Adrenal gland (tissue), 12 donors: Measurements from ENCODE around the gene FMN2. TPM values are rescaled to one million over a fixed set of nuclear protein-coding genes. Genes with fewer than 3 reads are reported as not detected.

Experiments used
- DNase-seq, 7 donors: peaks; one replicate each; pipeline ENCODE4 v3.0.0-alpha.2; 2019 to 2020
- H3K27ac ChIP-seq, 5 donors: fragments of 200-600 bp; sonication (generic) in 4 of 5; 1 replicate in 3 of 5; 2 replicates in 2 of 5; pipeline versions ENCODE4 v1.5.1 to v1.8.0; 2016 to 2020; ENCODE audit warnings: mild to moderate bottlenecking in 1 of 5
- H3K27me3 ChIP-seq: fragments of 200-600 bp; 2 replicates; pipeline ENCODE4 v1.8.0; 2021
- H3K36me3 ChIP-seq, 2 donors: fragments of 200-600 bp; replicated peaks in 1 of 2; 1 replicate in 1 of 2; 2 replicates in 1 of 2; pipeline versions ENCODE4 v1.5.1 to v1.8.0; 2018 to 2022
- H3K4me1 ChIP-seq, 2 donors: fragments of 200-600 bp; replicated peaks in 1 of 2; 1 replicate in 1 of 2; 2 replicates in 1 of 2; pipeline versions ENCODE4 v1.5.1 to v1.8.0; 2018 to 2021
- H3K4me3 ChIP-seq, 4 donors: fragments of 200-600 bp; sonication (generic) in 3 of 4; one replicate each; pipeline ENCODE4 v1.5.1; 2016 to 2018
- H3K9me3 ChIP-seq, 3 donors: fragments of 200-600 bp; sonication (generic) in 1 of 3; replicated peaks in 1 of 3; 1 replicate in 2 of 3; 2 replicates in 1 of 3; pipeline versions ENCODE4 v1.5.1 to v1.8.0; 2016 to 2021
- POLR2A ChIP-seq, 2 donors: fragments of 450-650 bp; IDR thresholded peaks; one replicate each; pipeline ENCODE4 v1.6.1; 2017; ENCODE audit warnings: antibody characterized with exemption in 2 of 2, mild to moderate bottlenecking in 2 of 2, moderate library complexity in 1 of 2
- WGBS, 4 donors: extraction: QIAGEN DNeasy Blood & Tissue Kit in 2 of 4; methylation state at CpG; one replicate each; pipeline versions ENCODE4 v1.1.5 to v1.1.7; 2013 to 2017; 5-methylcytosine and 5-hydroxymethylcytosine counted together
- intact Hi-C, 2 donors: fragments of 100-400 bp; cut with DNase I; formaldehyde crosslinking; loops; one replicate each; pipeline versions ENCODE4 v1.14.1 to v1.15.0; 2022 to 2023
- polyA plus RNA-seq, 3 donors: library from polyadenylated mRNA; stranded (reverse); fragments of 200-250 nt in 2 of 3; fragments of 350-450 nt in 1 of 3; fragmentation: Illumina TruSeq in 1 of 3; extraction: RNeasy Lipid Tissue Mini Kit (QIAGEN cat#74804) in 1 of 3; gene quantifications; one replicate each; pipeline ENCODE4 v1.2.3, GENCODE V29; 2013 to 2014
- total RNA-seq, 9 donors: library from RNA; depleted of rRNA in 4 of 9; stranded (reverse); fragments of >200 nt in 4 of 9; fragments of 120-200 nt in 1 of 9; fragmentation: NEBNext Ultra II Directional in 1 of 9; extraction: Animal tissue kit (Norgen Biotek cat#: 25700) in 1 of 9; gene quantifications; one replicate each; pipeline versions ENCODE4 v1.1.0 to v1.2.4, GENCODE V29; 2013 to 2023
- TF ChIP-seq, protein P1 (sequence below), 6 experiments: fragments of 450-650 bp in 4 of 6; fragments of 200-600 bp in 2 of 6; sonication (generic) in 1 of 6; IDR thresholded peaks; 1 replicate in 5 of 6; 2 replicates in 1 of 6; pipeline versions ENCODE4 v1.5.1 to v1.8.0; 2016 to 2021; ENCODE audit warnings: antibody characterized with exemption in 6 of 6, mild to moderate bottlenecking in 2 of 6, moderate library complexity in 1 of 6
- donor health status: healthy with polysubstance abuse.
- donor health status: Bipolar disorder and iron deficiency.
- donor health status: DM: yes; HTN: yes; CAD: no.
- donor health status: DM: no; HTN: no; CAD: no.
- donor health status: DM: no; HTN: no; CAD: no.
- donor health status: DM: yes; HTN: yes; CAD: no.

Gene FMN2
- total and polyA plus RNA-seq, 12 donors: 0.69 to 9.8 (median 3.1) TPM

DNA sequence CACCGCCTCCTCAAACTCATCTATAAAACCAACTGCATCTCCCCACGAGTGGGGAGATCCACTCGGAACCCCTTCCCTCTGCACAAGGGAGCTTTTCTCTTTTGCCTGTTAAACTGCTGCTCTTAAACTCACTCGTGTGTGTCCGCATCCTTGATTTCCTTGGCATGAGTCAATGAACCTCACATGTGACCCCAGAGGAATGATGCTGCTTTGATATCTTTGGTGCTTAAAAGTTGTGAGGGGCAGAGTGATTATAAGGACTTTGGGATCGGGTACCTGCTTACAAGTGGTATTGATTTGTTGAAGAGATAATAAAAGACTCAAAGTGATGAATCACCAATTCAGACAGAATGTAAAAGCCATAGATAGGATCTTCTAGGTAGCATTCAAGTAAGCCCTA is 394.9 kb downstream of the FMN2 start:
- Histone ChIP-seq H3K27me3 (no peaks in the 10 kb centered on the region), H3K27ac (no peak overlapping the region), H3K9me3 (no peaks in the 10 kb centered on the region), H3K4me3 (no peak overlapping the region), H3K36me3 (no peaks in the 10 kb centered on the region), H3K4me1 (no peaks in the 10 kb centered on the region)
- DNase-seq: no peak
- TF ChIP-seq, protein P1, sequence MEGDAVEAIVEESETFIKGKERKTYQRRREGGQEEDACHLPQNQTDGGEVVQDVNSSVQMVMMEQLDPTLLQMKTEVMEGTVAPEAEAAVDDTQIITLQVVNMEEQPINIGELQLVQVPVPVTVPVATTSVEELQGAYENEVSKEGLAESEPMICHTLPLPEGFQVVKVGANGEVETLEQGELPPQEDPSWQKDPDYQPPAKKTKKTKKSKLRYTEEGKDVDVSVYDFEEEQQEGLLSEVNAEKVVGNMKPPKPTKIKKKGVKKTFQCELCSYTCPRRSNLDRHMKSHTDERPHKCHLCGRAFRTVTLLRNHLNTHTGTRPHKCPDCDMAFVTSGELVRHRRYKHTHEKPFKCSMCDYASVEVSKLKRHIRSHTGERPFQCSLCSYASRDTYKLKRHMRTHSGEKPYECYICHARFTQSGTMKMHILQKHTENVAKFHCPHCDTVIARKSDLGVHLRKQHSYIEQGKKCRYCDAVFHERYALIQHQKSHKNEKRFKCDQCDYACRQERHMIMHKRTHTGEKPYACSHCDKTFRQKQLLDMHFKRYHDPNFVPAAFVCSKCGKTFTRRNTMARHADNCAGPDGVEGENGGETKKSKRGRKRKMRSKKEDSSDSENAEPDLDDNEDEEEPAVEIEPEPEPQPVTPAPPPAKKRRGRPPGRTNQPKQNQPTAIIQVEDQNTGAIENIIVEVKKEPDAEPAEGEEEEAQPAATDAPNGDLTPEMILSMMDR (IDR thresholded peaks at IDR 0.05): no peak
- no peak for TF ChIP-seq POLR2A (IDR thresholded peaks at IDR 0.05)
- WGBS, 4 donors: 56 to 79% (median 69%) methylated on average over 6 of the region's 6 CpGs
- intact Hi-C loops: no loop called here

DNA sequence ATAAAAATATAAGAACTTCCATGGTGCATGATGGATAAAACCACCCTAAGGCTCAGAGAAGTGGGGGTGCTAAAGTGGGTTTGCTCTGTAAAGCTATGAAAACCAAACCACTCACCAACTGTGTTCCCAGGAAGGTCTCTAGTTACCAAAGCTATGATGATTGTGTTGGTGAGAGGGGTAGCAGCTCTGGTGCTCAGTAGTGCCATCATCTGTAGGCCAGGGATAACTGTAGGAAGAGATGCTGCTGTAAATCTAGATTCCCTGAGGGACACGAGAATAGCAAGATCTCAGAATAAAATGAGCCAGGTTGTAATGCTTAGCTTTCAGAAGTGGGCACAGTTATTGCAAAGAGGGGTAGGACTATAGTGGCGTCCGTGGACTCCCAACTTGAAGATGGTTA is 395.8 kb downstream of the FMN2 start:
- Histone ChIP-seq H3K27ac (no peak overlapping the region), H3K9me3 (no peaks in the 10 kb centered on the region), H3K27me3 (no peaks in the 10 kb centered on the region), H3K36me3 (no peaks in the 10 kb centered on the region), H3K4me1 (no peaks in the 10 kb centered on the region), H3K4me3 (no peak overlapping the region)
- intact Hi-C loops: no loop called here
- DNase-seq: no peak
- TF ChIP-seq, protein P1 (IDR thresholded peaks at IDR 0.05): no peak
- no peak for TF ChIP-seq POLR2A (IDR thresholded peaks at IDR 0.05)
- 63 to 77% (median 71%) methylated on average over 3 of the region's 3 CpGs for WGBS, 4 donors

DNA sequence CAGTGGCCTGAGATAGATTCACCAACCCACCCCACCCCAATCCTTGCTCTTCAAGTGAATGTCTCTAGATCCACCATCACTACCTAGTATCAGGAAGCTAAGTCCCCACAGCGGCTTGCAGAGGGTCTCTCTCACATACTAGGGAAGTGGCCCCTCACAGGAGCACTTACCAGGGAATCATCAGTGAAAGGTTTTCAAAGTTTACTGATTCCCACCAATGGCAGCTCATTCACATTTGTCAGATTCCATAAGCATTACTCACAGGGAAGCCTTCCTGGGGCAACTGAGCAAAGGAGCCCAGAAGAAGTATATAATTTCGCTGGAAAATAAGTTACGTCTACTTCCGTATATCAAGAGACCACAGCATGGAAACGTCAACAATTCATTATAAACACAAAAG is 399.5 kb downstream of the FMN2 start:
- TF ChIP-seq, protein P1 (IDR thresholded peaks at IDR 0.05): no peak
- no peak for TF ChIP-seq POLR2A (IDR thresholded peaks at IDR 0.05)
- WGBS, 4 donors: 80 to 88% (median 80%) methylated on average over 5 of the region's 5 CpGs

DNA sequence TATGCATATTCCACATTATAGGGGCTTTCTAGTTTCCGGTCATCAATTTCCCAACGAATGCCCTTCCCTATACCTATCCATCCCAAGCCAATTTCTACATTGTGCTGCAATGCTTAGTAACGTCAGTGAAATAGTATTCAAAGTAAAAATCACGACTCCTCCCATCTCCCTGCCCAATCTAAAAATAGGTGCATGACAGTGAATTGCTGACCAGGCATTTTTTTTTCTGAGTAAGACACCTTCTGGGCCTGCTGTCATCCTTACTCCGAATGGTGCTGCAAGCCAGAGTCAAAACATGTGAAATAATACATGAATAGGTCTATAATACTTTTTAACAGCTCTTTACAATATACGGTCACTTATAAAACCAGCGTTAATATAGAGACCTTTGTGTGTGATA is 400.1 kb downstream of the FMN2 start:
- Histone ChIP-seq H3K27me3 (no peaks in the 10 kb centered on the region), H3K36me3 (no peaks in the 10 kb centered on the region), H3K27ac (no peak overlapping the region), H3K4me1 (no peaks in the 10 kb centered on the region), H3K4me3 (no peak overlapping the region), H3K9me3 (no peaks in the 10 kb centered on the region)
- DNase-seq: no peak
- no peak for TF ChIP-seq POLR2A (IDR thresholded peaks at IDR 0.05)
- TF ChIP-seq, protein P1 (IDR thresholded peaks at IDR 0.05): no peak
- WGBS, 4 donors: 78 to 83% (median 80%) methylated on average over 7 of the region's 7 CpGs
- intact Hi-C loops: no loop called here

More for the DNA sequence above, 399.5 kb downstream of the FMN2 start:
- H3K27ac ChIP-seq: no peak overlapping the region
- no peaks in the 10 kb centered on the region for H3K4me1 ChIP-seq
- no peaks in the 10 kb centered on the region for H3K9me3 ChIP-seq
- no peak for DNase-seq
- H3K36me3 ChIP-seq: no peaks in the 10 kb centered on the region
- H3K27me3 ChIP-seq: no peaks in the 10 kb centered on the region
- H3K4me3 ChIP-seq: no peak overlapping the region
- intact Hi-C loops: no loop called here
